Motor neuron (in vitro differentiated cells): Measurements from ENCODE around the gene DMRT2. TPM values are rescaled to one million over a fixed set of nuclear protein-coding genes. Genes with fewer than 3 reads are reported as not detected.

Experiments used
- total RNA-seq, 8 experiments: library from RNA; unstranded; fragments of 300-600 nt; gene quantifications; 2 replicates each; pipeline versions ENCODE4 v1.2.3 to v1.2.4, GENCODE V29; 2022

Gene DMRT2
- total RNA-seq, 8 experiments from 2014 or later = 0.05 to 57.3 (median 0.60) TPM

Other genes with a start within 250 kb of the DMRT2 start
- gene DMRT1, start 208.7 kb upstream of the DMRT2 start, total RNA-seq = under 1 TPM in 3 of 8 experiments, not detected in 5; 0.05 to 0.45 (median 0.08) TPM
- 1 to 10 TPM in 2 of 8 experiments, under 1 TPM in 4, not detected in 2; 0.10 to 2.4 (median 0.80) TPM for gene DMRT3, start 73.7 kb upstream of the DMRT2 start, total RNA-seq